Upper lobe of left lung (tissue), 6 donors: Measurements from ENCODE around the gene MYBL2. TPM values are rescaled to one million over a fixed set of nuclear protein-coding genes. Genes with fewer than 3 reads are reported as not detected.

Experiments used
- ATAC-seq, 2 donors: fragments of 200-7000 bp; cut with Tn5 transposase; one replicate each; pipeline ENCODE4 v1.9.1; 2022; ENCODE audit warnings: mild to moderate bottlenecking in 2 of 2, moderate library complexity in 2 of 2; ENCODE audit not compliant: low FRiP score in 2 of 2
- DNase-seq, 2 donors: peaks; one replicate each; pipeline ENCODE4 v3.0.0-alpha.2; 2019 to 2020
- H3K27ac ChIP-seq, 4 donors: fragments of 200-600 bp; sonication (generic); one replicate each; pipeline ENCODE4 v1.5.1; 2016 to 2019
- H3K27me3 ChIP-seq, 4 donors: fragments of 200-600 bp; sonication (generic); one replicate each; pipeline ENCODE4 v1.5.1; 2017 to 2019
- H3K36me3 ChIP-seq, 4 donors: fragments of 200-600 bp; sonication (generic); one replicate each; pipeline ENCODE4 v1.5.1; 2016 to 2019
- H3K4me1 ChIP-seq, 4 donors: fragments of 200-600 bp; sonication (generic); one replicate each; pipeline ENCODE4 v1.5.1; 2018 to 2019
- H3K4me3 ChIP-seq, 4 donors: fragments of 200-600 bp; sonication (generic); one replicate each; pipeline ENCODE4 v1.5.1; 2017 to 2019; ENCODE audit warnings: mild to moderate bottlenecking in 2 of 4, moderate library complexity in 1 of 4
- H3K9me3 ChIP-seq, 4 donors: fragments of 200-600 bp; sonication (generic); one replicate each; pipeline ENCODE4 v1.5.1; 2018 to 2019
- EP300 ChIP-seq, 4 donors: sonication (generic); formaldehyde crosslinking; IDR thresholded peaks; one replicate each; pipeline ENCODE4 v1.5.1; 2017; ENCODE audit warnings: antibody characterized with exemption in 4 of 4, control low read depth in 2 of 4
- POLR2A ChIP-seq, 4 donors: fragments of 450-650 bp; IDR thresholded peaks; one replicate each; pipeline ENCODE4 v1.5.1; 2016 to 2017; ENCODE audit warnings: antibody characterized with exemption in 4 of 4, mild to moderate bottlenecking in 2 of 4
- POLR2AphosphoS5 ChIP-seq, 2 donors: sonication (generic); formaldehyde crosslinking; IDR thresholded peaks; one replicate each; pipeline ENCODE4 v1.5.1; 2017; ENCODE audit warnings: antibody characterized with exemption in 2 of 2
- WGBS, 2 donors: methylation state at CpG; one replicate each; pipeline ENCODE4 v1.1.5; 2017 to 2018; 5-methylcytosine and 5-hydroxymethylcytosine counted together
- total RNA-seq, 6 donors: library from RNA; depleted of rRNA in 4 of 6; stranded (reverse); fragments of >200 nt in 4 of 6; gene quantifications; one replicate each; pipeline versions ENCODE4 v1.1.0 to v1.2.1, GENCODE V29; 2016 to 2021
- TF ChIP-seq, protein P1 (sequence below), 6 experiments: fragments of 450-650 bp in 4 of 6; fragments of 200-600 bp in 2 of 6; sonication (generic) in 2 of 6; IDR thresholded peaks; one replicate each; pipeline ENCODE4 v1.5.1; 2016 to 2019; ENCODE audit warnings: antibody characterized with exemption in 6 of 6
- donor health status: DM: no; HTN: no; CAD: no; lungs with moderate emphysema.
- donor health status: DM: no; HTN: yes; CAD: no; lungs with severe emphysema.

MYBL2 gene
- 1 to 10 TPM in 4 of 6 donors, under 1 TPM in 2; under 0.01 to 3.5 (median 1.4) TPM for total RNA-seq

DNA sequence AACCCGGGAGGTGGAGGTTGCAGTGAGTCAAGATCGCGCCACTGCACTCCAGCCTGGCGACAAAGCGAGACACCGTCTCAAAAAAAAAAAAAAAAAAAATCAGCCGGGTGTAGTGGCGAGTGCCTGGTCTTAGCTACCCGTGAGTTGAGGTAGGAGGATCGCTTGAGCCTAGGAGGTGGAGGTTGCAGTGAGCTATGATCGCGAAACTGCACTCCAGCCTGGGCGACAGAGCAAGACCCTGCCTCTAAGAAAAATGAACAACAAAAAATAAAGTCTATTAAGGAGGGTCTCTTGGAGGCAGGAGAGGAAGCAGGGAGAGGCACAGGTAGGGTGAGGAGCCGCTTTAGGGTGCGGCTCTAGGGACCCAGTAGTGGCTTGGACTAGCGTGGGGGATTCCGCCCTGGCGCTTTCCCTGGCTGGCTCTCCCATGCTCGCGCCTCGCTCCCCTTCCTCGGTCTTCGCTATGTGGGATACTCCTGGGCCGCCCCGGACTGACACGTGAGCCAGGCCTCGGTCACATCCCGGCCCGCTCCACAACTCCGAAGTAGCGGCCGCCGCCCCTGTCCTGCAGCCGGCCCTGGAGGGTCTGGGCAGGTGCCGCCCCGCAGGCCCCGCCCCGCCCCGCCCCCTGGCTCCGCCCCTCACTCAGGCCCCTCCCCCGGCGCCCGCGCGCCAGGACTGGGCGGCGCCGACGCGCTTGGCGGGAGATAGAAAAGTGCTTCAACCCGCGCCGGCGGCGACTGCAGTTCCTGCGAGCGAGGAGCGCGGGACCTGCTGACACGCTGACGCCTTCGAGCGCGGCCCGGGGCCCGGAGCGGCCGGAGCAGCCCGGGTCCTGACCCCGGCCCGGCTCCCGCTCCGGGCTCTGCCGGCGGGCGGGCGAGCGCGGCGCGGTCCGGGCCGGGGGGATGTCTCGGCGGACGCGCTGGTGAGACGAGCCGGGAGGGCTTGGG lies at the start of gene MYBL2:
Gene MYBL2, plus strand, starts transcription at position 739 of the 953 bp plus-strand sequence. Its CDS starts 170 bp downstream, at position 909.
- WGBS, 2 donors: 18 to 35% methylated on average over 26 to 57 of the region's 90 CpGs
- DNase-seq (peak; percentile 48 to 92), ATAC-seq (peak; percentile 70 to 91)
- H3K36me3 ChIP-seq: no peaks in the 10 kb centered on the region
- H3K27ac ChIP-seq: no peak within 1 kb of the TSS
- peaks cover 9 to 17% (median 13%) of the 10 kb centered on the region in 4 donors for H3K4me1 ChIP-seq
- H3K27me3 ChIP-seq: peaks cover 0 to 15% (median 6%) of the 10 kb centered on the region in 4 donors
- no peaks in the 10 kb centered on the region for H3K9me3 ChIP-seq
- H3K4me3 ChIP-seq: peak within 1 kb of the TSS in 3 of 4 donors; percentile 33 to 50 (median 46)
- no peak for TF ChIP-seq POLR2AphosphoS5 (IDR thresholded peaks at IDR 0.05)
- TF ChIP-seq POLR2A (IDR thresholded peaks at IDR 0.05): no peak
- no peak for TF ChIP-seq EP300 (IDR thresholded peaks at IDR 0.05)
- TF ChIP-seq, protein P1, sequence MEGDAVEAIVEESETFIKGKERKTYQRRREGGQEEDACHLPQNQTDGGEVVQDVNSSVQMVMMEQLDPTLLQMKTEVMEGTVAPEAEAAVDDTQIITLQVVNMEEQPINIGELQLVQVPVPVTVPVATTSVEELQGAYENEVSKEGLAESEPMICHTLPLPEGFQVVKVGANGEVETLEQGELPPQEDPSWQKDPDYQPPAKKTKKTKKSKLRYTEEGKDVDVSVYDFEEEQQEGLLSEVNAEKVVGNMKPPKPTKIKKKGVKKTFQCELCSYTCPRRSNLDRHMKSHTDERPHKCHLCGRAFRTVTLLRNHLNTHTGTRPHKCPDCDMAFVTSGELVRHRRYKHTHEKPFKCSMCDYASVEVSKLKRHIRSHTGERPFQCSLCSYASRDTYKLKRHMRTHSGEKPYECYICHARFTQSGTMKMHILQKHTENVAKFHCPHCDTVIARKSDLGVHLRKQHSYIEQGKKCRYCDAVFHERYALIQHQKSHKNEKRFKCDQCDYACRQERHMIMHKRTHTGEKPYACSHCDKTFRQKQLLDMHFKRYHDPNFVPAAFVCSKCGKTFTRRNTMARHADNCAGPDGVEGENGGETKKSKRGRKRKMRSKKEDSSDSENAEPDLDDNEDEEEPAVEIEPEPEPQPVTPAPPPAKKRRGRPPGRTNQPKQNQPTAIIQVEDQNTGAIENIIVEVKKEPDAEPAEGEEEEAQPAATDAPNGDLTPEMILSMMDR (IDR thresholded peaks at IDR 0.05): no peak

DNA sequence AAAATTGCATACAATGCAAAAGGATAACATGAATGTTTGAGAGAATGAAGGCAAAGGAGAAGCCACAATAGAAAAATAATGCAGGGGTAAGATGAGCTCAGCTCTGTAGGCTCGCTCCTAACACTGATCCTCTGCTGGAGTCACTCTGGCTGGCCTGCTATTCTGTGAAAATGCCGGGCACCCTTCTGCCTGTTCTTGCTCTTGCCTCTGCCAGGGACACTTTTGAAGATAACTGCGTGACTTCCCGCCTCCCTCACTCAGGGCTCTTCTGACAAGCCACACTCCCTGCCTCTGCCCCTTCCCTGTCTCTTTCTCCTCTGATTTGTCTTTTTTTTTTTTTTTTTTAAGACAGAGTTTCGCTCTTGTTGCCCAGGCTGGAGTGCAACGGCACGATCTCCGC lies 35.3 kb upstream of the MYBL2 start:
- no peak for TF ChIP-seq POLR2AphosphoS5 (IDR thresholded peaks at IDR 0.05)
- TF ChIP-seq, protein P1 (IDR thresholded peaks at IDR 0.05): no peak
- no peak for TF ChIP-seq POLR2A (IDR thresholded peaks at IDR 0.05)
- no peak for TF ChIP-seq EP300 (IDR thresholded peaks at IDR 0.05)

DNA sequence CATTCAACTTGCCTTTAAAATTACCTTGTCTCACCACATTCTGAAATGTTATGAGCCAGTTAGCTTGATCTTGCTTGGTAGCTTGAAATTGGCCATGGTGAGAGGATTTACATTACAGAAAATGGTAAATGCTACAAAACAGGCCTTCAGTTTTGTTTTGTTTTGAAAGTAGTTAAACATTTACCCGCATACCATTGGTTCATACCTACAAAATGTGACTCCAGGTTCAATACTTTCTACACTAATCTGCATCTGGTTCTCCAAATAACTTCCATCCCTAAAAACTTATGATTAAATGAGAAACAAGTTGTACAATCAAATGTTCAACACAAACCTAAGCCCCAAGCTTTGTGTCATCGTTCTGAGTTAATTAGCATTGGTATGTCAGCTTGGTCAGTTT lies 30.5 kb upstream of the MYBL2 start:
- H3K9me3 ChIP-seq: no peaks in the 10 kb centered on the region
- no peak overlapping the region for H3K27ac ChIP-seq
- H3K36me3 ChIP-seq: peaks cover 10 to 76% (median 39%) of the 10 kb centered on the region in 4 donors
- no peak for ATAC-seq
- no peak overlapping the region for H3K4me3 ChIP-seq
- H3K4me1 ChIP-seq: no peaks in the 10 kb centered on the region
- TF ChIP-seq POLR2A (IDR thresholded peaks at IDR 0.05) (no peak), POLR2AphosphoS5 (IDR thresholded peaks at IDR 0.05) (no peak), EP300 (IDR thresholded peaks at IDR 0.05) (no peak)
- TF ChIP-seq, protein P1 (IDR thresholded peaks at IDR 0.05): no peak
- 96 to 98% methylated on average over 2 of the region's 2 CpGs for WGBS, 2 donors
- no peak for DNase-seq
- no peaks in the 10 kb centered on the region for H3K27me3 ChIP-seq

More for the DNA sequence above, 35.3 kb upstream of the MYBL2 start:
- ATAC-seq: no peak
- DNase-seq: no peak
- no peaks in the 10 kb centered on the region for H3K27me3 ChIP-seq
- H3K36me3 ChIP-seq: peaks cover 0 to 71% (median 25%) of the 10 kb centered on the region in 4 donors
- no peak overlapping the region for H3K4me3 ChIP-seq
- no peaks in the 10 kb centered on the region for H3K9me3 ChIP-seq
- H3K27ac ChIP-seq: no peak overlapping the region
- 92 to 96% methylated on average over 8 of the region's 8 CpGs for WGBS, 2 donors
- H3K4me1 ChIP-seq: no peaks in the 10 kb centered on the region

DNA sequence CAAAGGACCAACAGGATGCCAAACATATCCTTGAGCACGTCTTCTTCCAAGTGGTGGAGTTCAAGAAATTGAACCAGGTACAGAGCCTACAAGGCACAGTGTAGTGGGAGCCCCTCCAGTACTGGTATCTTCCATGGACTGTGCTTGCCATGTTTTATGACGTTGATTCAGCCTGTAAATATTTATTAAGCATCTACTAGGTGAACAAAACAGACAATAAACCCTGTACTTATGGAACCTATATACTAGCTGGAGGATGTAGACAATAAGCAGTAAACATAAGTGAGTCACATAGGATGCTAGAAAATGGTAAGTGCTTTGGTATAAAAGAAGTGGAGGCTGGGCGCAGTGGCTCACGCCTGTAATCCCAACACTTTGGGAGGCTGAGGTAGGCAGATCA lies 24.4 kb upstream of the MYBL2 start:
- no peaks in the 10 kb centered on the region for H3K27me3 ChIP-seq
- no peak overlapping the region for H3K27ac ChIP-seq
- no peak overlapping the region for H3K4me3 ChIP-seq
- ATAC-seq: no peak
- TF ChIP-seq POLR2A (IDR thresholded peaks at IDR 0.05): no peak
- no peak for TF ChIP-seq EP300 (IDR thresholded peaks at IDR 0.05)
- TF ChIP-seq, protein P1 (IDR thresholded peaks at IDR 0.05): no peak
- TF ChIP-seq POLR2AphosphoS5 (IDR thresholded peaks at IDR 0.05): no peak
- no peaks in the 10 kb centered on the region for H3K4me1 ChIP-seq
- H3K36me3 ChIP-seq: peaks cover 23 to 77% (median 49%) of the 10 kb centered on the region in 4 donors
- DNase-seq: no peak
- 94 to 97% methylated on average over 4 of the region's 4 CpGs for WGBS, 2 donors
- no peaks in the 10 kb centered on the region for H3K9me3 ChIP-seq
